WTC11 (cell line): ENCODE measurements around the gene CHPT1. TPM values are rescaled to one million over a fixed set of nuclear protein-coding genes. Genes with fewer than 3 reads are reported as not detected.

Experiments used
- ATAC-seq: fragments of 200-7000 bp; cut with Tn5 transposase; 2 replicates; pipeline ENCODE4 v1.10.0; 2021; ENCODE audit warnings: mild to moderate bottlenecking, moderate library complexity
- CTCF ChIA-PET: fragments of 300-600 bp; sonication (Branson Sonifier 250); formaldehyde crosslinking; loops from one replicate; lab custom pipeline; 2021; ENCODE audit warnings: antibody characterized with exemption; lab: Charles Lee
- POLR2A ChIA-PET: fragments of 350-600 bp; sonication (Branson Sonifier 250); formaldehyde crosslinking; loops from one replicate; lab custom pipeline; 2021; ENCODE audit warnings: antibody characterized with exemption; lab: Charles Lee
- DNase-seq: peaks from one replicate; pipeline ENCODE4 v3.0.0; 2021; ENCODE audit warnings: low spot score
- H3K27ac Mint-ChIP-seq: 2 replicates; pipeline ENCODE4 v1.8.0; 2021; ENCODE audit warnings: mixed read lengths
- H3K27me3 Mint-ChIP-seq: 2 replicates; pipeline ENCODE4 v1.8.0; 2021; ENCODE audit warnings: low read depth, mild to moderate bottlenecking, moderate library complexity, mixed read lengths
- H3K36me3 Mint-ChIP-seq: 2 replicates; pipeline ENCODE4 v1.8.0; 2021; ENCODE audit warnings: mixed read lengths
- H3K4me1 Mint-ChIP-seq: 2 replicates; pipeline ENCODE4 v1.8.0; 2022; ENCODE audit warnings: mixed read lengths
- H3K4me3 Mint-ChIP-seq: 2 replicates; pipeline ENCODE4 v1.8.0; 2021; ENCODE audit warnings: mild to moderate bottlenecking, moderate library complexity, mixed read lengths
- H3K9me3 Mint-ChIP-seq: 2 replicates; pipeline ENCODE4 v1.8.0; 2021; ENCODE audit warnings: mixed read lengths
- CBFB ChIP-seq: sonication (generic); formaldehyde crosslinking; IDR thresholded peaks from 2 replicates; pipeline ENCODE4 v1.8.1; 2022; ENCODE audit warnings: mild to moderate bottlenecking, low read depth, missing genetic modification reagents
- ERG ChIP-seq: fragments of 250-450 bp; sonication (Bioruptor Pico); IDR thresholded peaks from 2 replicates; pipeline ENCODE4 v1.8.0; 2021; ENCODE audit warnings: mild to moderate bottlenecking
- ETV6 ChIP-seq: sonication (generic); formaldehyde crosslinking; IDR thresholded peaks from 2 replicates; pipeline ENCODE4 v1.8.1; 2022; ENCODE audit warnings: mild to moderate bottlenecking, missing genetic modification reagents
- GABPB1 ChIP-seq: sonication (generic); formaldehyde crosslinking; IDR thresholded peaks from 2 replicates; pipeline ENCODE4 v1.8.1; 2023; ENCODE audit warnings: mild to moderate bottlenecking, missing genetic modification reagents
- HMGA2 ChIP-seq: fragments of 250-450 bp; sonication (Bioruptor Pico); IDR thresholded peaks from 2 replicates; pipeline ENCODE4 v1.4.0; 2021; ENCODE audit warnings: mild to moderate bottlenecking, moderate library complexity
- MYBL2 ChIP-seq: sonication (generic); formaldehyde crosslinking; IDR thresholded peaks from 2 replicates; pipeline ENCODE4 v1.8.1; 2023; ENCODE audit warnings: mild to moderate bottlenecking, moderate library complexity, missing genetic modification reagents
- RELA ChIP-seq: sonication (generic); formaldehyde crosslinking; IDR thresholded peaks from 2 replicates; pipeline ENCODE4 v1.8.1; 2022; ENCODE audit warnings: missing genetic modification reagents, mild to moderate bottlenecking, borderline replicate concordance
- SMAD3 ChIP-seq: sonication (generic); formaldehyde crosslinking; IDR thresholded peaks from 2 replicates; pipeline ENCODE4 v1.8.0; 2022; ENCODE audit warnings: missing genetic modification reagents, mild to moderate bottlenecking, borderline replicate concordance
- TCF7 ChIP-seq: sonication (generic); formaldehyde crosslinking; IDR thresholded peaks from 2 replicates; pipeline ENCODE4 v1.8.0; 2022; ENCODE audit warnings: mild to moderate bottlenecking, low read depth, missing genetic modification reagents, moderate library complexity
- TEAD1 ChIP-seq: sonication (generic); formaldehyde crosslinking; IDR thresholded peaks from 2 replicates; pipeline ENCODE4 v1.8.0; 2022; ENCODE audit warnings: mild to moderate bottlenecking, missing genetic modification reagents
- ZBTB21 ChIP-seq: sonication (generic); formaldehyde crosslinking; IDR thresholded peaks from 2 replicates; pipeline ENCODE4 v1.8.1; 2023; ENCODE audit warnings: mild to moderate bottlenecking, missing genetic modification reagents, borderline replicate concordance
- ZNF232 ChIP-seq: sonication (generic); formaldehyde crosslinking; IDR thresholded peaks from 2 replicates; pipeline ENCODE4 v1.8.0; 2022; ENCODE audit warnings: mild to moderate bottlenecking, missing genetic modification reagents
- ZNF671 ChIP-seq: fragments of 250-450 bp; sonication (Bioruptor Pico); IDR thresholded peaks from 2 replicates; pipeline ENCODE4 v1.8.0; 2021; ENCODE audit warnings: mild to moderate bottlenecking
- total RNA-seq: library from RNA; stranded (reverse); gene quantifications from 3 replicates; pipeline ENCODE4 v1.2.3, GENCODE V29; 2021
- TF ChIP-seq, protein P1 (sequence below): sonication (generic); formaldehyde crosslinking; IDR thresholded peaks from 2 replicates; pipeline ENCODE4 v1.8.1; 2022; ENCODE audit warnings: low read depth, mild to moderate bottlenecking, moderate library complexity, missing genetic modification reagents, borderline replicate concordance
- TF ChIP-seq, protein P2 (sequence below): sonication (generic); formaldehyde crosslinking; IDR thresholded peaks from 2 replicates; pipeline ENCODE4 v1.8.1; 2022; ENCODE audit warnings: mild to moderate bottlenecking, missing genetic modification reagents, moderate library complexity, borderline replicate concordance
- TF ChIP-seq, protein P3 (sequence below): sonication (generic); formaldehyde crosslinking; IDR thresholded peaks from 2 replicates; pipeline ENCODE4 v1.8.1; 2023; ENCODE audit warnings: mild to moderate bottlenecking, missing genetic modification reagents, moderate library complexity
- TF ChIP-seq, protein P4 (sequence below): sonication (generic); formaldehyde crosslinking; IDR thresholded peaks from 2 replicates; pipeline ENCODE4 v1.8.0; 2023; ENCODE audit warnings: missing genetic modification reagents
- TF ChIP-seq, protein P5 (sequence below): sonication (generic); formaldehyde crosslinking; IDR thresholded peaks from 2 replicates; pipeline ENCODE4 v1.8.0; 2023; ENCODE audit warnings: mild to moderate bottlenecking, missing genetic modification reagents

CHPT1 gene
- total RNA-seq, 1 experiment from 2014 or later: 19.1 TPM

GRCh38 chr12:101653030-101653429 lies 44.4 kb upstream of the CHPT1 start (continued):
- no peak for TF ChIP-seq TCF7 (CRISPR knock-in tag)
- TF ChIP-seq, protein P1, sequence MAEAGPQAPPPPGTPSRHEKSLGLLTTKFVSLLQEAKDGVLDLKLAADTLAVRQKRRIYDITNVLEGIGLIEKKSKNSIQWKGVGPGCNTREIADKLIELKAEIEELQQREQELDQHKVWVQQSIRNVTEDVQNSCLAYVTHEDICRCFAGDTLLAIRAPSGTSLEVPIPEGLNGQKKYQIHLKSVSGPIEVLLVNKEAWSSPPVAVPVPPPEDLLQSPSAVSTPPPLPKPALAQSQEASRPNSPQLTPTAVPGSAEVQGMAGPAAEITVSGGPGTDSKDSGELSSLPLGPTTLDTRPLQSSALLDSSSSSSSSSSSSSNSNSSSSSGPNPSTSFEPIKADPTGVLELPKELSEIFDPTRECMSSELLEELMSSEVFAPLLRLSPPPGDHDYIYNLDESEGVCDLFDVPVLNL (CRISPR knock-in tag): no peak
- TF ChIP-seq, protein P2, sequence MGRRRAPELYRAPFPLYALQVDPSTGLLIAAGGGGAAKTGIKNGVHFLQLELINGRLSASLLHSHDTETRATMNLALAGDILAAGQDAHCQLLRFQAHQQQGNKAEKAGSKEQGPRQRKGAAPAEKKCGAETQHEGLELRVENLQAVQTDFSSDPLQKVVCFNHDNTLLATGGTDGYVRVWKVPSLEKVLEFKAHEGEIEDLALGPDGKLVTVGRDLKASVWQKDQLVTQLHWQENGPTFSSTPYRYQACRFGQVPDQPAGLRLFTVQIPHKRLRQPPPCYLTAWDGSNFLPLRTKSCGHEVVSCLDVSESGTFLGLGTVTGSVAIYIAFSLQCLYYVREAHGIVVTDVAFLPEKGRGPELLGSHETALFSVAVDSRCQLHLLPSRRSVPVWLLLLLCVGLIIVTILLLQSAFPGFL (CRISPR knock-in tag): no peak
- TF ChIP-seq SMAD3 (CRISPR knock-in tag): no peak
- TF ChIP-seq, protein P3, sequence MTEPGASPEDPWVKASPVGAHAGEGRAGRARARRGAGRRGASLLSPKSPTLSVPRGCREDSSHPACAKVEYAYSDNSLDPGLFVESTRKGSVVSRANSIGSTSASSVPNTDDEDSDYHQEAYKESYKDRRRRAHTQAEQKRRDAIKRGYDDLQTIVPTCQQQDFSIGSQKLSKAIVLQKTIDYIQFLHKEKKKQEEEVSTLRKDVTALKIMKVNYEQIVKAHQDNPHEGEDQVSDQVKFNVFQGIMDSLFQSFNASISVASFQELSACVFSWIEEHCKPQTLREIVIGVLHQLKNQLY (CRISPR knock-in tag): no peak
- TF ChIP-seq ZBTB21 (CRISPR knock-in tag): no peak

DNA sequence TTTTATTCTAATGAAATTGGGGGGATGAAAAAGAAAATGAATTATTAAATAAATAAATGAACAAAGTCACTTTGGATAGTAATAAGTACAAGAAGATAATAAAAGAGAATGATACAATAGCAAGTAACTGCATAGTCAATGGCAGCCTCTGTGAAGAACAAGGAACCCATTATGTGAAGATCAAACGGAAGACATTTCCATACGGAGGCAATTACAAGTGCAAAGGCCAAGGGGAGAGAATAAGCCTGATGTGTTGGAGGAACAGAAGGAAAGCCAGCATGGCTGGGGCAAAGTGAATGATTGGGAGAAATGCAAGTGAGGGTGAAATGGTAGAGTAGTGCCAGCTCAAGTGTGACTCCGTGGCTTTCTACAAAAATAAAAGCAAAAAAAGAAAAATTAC lies 43.9 kb upstream of the CHPT1 start:
- ATAC-seq (peak; percentile 32; the same call in 1 of the 2 replicates), DNase-seq (no peak)
- Mint-ChIP-seq H3K36me3 (no peaks in the 10 kb centered on the region), H3K27ac (no peak overlapping the region), H3K4me3 (no peak overlapping the region), H3K27me3 (no peaks in the 10 kb centered on the region), H3K9me3 (no peaks in the 10 kb centered on the region), H3K4me1 (peaks cover 4% of the 10 kb centered on the region)
- ChIA-PET CTCF (no interaction called here), POLR2A (no interaction called here)
- TF ChIP-seq, protein P4, sequence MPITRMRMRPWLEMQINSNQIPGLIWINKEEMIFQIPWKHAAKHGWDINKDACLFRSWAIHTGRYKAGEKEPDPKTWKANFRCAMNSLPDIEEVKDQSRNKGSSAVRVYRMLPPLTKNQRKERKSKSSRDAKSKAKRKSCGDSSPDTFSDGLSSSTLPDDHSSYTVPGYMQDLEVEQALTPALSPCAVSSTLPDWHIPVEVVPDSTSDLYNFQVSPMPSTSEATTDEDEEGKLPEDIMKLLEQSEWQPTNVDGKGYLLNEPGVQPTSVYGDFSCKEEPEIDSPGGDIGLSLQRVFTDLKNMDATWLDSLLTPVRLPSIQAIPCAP (CRISPR knock-in tag): no peak
- peak; percentile 25; the same call in 1 of the 2 replicates for TF ChIP-seq HMGA2 (CRISPR knock-in tag)

DNA sequence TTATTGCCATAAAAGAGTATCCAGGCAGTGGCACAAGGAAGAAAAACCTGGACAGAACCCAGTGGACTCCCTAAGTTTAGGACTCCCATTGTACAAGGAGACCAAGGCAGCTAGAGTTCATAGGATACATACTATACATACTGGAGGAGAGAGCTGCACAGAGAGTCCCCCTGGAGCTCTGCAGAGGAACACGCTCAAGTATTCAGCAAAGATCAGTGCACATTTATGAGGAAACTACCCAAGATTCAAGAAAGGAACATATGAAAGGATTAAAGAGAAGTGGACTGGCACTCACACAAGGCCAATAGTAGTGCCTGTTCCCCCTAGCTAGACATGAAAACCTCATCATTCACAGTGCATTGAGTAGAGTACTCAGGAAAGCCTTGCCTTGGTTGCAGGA lies 43.0 kb upstream of the CHPT1 start:
- H3K27me3 Mint-ChIP-seq: no peaks in the 10 kb centered on the region
- H3K36me3 Mint-ChIP-seq: no peaks in the 10 kb centered on the region
- H3K27ac Mint-ChIP-seq: no peak overlapping the region
- peaks cover 4% of the 10 kb centered on the region for H3K4me1 Mint-ChIP-seq
- ChIA-PET CTCF (no interaction called here), POLR2A (no interaction called here)
- ATAC-seq: no peak
- no peak for DNase-seq
- TF ChIP-seq, protein P5, sequence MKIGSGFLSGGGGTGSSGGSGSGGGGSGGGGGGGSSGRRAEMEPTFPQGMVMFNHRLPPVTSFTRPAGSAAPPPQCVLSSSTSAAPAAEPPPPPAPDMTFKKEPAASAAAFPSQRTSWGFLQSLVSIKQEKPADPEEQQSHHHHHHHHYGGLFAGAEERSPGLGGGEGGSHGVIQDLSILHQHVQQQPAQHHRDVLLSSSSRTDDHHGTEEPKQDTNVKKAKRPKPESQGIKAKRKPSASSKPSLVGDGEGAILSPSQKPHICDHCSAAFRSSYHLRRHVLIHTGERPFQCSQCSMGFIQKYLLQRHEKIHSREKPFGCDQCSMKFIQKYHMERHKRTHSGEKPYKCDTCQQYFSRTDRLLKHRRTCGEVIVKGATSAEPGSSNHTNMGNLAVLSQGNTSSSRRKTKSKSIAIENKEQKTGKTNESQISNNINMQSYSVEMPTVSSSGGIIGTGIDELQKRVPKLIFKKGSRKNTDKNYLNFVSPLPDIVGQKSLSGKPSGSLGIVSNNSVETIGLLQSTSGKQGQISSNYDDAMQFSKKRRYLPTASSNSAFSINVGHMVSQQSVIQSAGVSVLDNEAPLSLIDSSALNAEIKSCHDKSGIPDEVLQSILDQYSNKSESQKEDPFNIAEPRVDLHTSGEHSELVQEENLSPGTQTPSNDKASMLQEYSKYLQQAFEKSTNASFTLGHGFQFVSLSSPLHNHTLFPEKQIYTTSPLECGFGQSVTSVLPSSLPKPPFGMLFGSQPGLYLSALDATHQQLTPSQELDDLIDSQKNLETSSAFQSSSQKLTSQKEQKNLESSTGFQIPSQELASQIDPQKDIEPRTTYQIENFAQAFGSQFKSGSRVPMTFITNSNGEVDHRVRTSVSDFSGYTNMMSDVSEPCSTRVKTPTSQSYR (CRISPR knock-in tag): no peak
- no peak for TF ChIP-seq GABPB1 (CRISPR knock-in tag)
- TF ChIP-seq ZNF232 (CRISPR knock-in tag): no peak
- no peak for TF ChIP-seq ZNF671 (CRISPR knock-in tag)
- TF ChIP-seq ETV6 (CRISPR knock-in tag): no peak
- no peak for TF ChIP-seq RELA (CRISPR knock-in tag)
- no peak for TF ChIP-seq CBFB (CRISPR knock-in tag)
- TF ChIP-seq TEAD1 (CRISPR knock-in tag): no peak
- TF ChIP-seq MYBL2 (CRISPR knock-in tag): no peak
- no peak for TF ChIP-seq ERG (CRISPR knock-in tag)
- no peak overlapping the region for H3K4me3 Mint-ChIP-seq
- H3K9me3 Mint-ChIP-seq: no peaks in the 10 kb centered on the region
